ENCODE data around the gene CAPN15.

DNA sequence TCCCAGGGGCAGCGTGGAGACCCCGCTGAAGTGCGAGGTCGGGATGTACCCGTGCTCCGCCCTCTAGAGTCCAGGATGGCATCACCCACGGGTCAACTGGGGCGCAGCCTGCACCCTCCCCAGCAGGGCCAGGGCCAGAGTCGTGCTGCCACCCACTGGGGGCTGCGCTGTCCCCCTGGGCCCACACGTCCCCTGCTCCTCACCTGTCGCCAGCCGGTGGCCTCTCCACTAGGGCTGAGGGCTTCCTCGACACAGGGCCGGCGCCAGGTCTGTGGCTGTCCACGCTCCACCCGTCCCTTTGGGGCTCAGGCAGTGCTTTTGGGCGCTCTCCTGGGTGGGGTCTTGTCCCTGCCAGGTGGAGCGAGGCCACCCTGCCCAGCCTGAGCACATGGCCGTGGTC lies 21.1 kb downstream of the CAPN15 start:
- TF ChIP-seq YY1 (IDR thresholded peaks at IDR 0.05; ENCODE audit: low read depth) (no peak), RAD21 (IDR thresholded peaks at IDR 0.05; ENCODE audit: low read length) (no peak), FOXM1 (IDR thresholded peaks at IDR 0.05; ENCODE audit: low read depth) (no peak), CTCF (IDR thresholded peaks at IDR 0.05) (no peak), IRF3 (IDR thresholded peaks at IDR 0.05; ENCODE audit: low read depth, low read length) (no peak), POLR2AphosphoS5 (IDR thresholded peaks at IDR 0.05; ENCODE audit: low read depth, low read length) (no peak), RCOR1 (IDR thresholded peaks at IDR 0.05; ENCODE audit: low read length) (no peak)

Data from SK-N-SH (cell line).